HG02943 (cell line): ENCODE results near the gene MFSD6.

Experiments used
- ATAC-seq: cut with Tn5 transposase; IDR thresholded peaks from one replicate; pipeline ENCODE4 v1.9.1; 2021; ENCODE audit warnings: mild to moderate bottlenecking, low read depth, moderate library complexity; ENCODE audit not compliant: unreplicated experiment

The MFSD6 gene

GRCh38 chr2:190547886-190548285 is 139.7 kb downstream of the MFSD6 start:
- no peak for ATAC-seq

- no peak for ATAC-seq
Observed at GRCh38 chr2:190550137-190550536, 142.0 kb downstream of the MFSD6 start.
